ENCODE results near the gene TECR.
"Not testable (repeated sequence)": the region's sequence is repeated elsewhere in the genome, so short reads cannot be mapped to it uniquely, and the experiment has no call there.

TECR gene

DNA sequence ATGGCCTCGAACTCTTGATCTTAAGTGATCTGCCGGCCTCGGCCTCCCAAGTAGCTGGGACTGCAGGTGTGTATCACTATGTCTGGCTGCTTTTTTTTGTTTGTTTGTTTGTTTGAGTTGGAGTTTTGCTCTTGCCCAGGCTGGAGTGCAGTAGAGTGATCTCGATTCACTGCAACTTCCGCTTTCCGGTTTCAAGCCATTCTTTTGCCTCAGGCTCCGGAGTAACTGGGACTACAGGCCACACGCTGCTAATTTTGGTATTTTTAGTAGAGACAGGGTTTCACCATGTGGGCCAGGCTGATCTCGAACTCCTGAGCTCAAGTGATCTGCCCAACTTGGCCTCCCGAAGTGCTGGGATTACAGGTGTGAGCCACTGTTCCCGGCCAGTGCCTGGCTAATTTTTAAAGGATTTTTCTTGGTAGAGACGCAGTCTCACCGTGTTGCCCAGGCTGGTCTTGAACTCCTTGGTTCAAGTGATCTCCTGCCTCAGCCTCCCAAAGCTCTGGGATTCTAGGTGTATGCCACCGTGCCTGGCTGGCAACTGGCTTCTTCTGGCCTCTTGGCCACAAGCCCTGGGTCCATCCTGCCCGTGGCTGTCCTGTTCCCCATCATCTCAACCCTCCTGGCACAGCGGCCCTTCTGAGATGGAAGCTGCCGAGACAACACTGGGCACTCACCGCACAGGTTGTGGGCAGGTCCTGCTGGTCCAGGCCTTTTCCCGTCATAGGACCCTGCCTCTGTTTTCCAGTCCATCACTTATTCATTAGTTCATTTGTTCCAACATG, 11.5 kb downstream of the TECR start:
- DNase-seq, result no peak

DNA sequence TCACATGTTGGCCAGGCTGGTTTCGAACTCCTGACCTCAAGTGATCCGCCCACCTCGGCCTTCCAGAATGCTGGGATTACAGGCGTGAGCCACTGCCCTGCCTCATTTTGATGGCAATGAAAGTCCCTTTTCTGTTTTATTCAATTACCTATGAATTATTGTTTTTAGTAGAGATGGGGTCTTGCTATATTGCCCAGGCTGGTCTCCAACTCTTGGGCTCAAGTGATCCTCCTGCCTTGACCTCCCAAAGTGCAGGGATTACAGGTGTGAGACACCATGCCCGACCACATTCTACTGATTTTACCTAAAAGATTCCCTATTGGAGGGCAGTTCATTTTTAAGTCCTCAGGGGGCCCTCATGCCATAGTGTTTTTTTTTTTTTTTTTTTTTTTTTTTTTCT, 12.6 kb downstream of the TECR start:
- DNase-seq, result not testable (repeated sequence)

DNA sequence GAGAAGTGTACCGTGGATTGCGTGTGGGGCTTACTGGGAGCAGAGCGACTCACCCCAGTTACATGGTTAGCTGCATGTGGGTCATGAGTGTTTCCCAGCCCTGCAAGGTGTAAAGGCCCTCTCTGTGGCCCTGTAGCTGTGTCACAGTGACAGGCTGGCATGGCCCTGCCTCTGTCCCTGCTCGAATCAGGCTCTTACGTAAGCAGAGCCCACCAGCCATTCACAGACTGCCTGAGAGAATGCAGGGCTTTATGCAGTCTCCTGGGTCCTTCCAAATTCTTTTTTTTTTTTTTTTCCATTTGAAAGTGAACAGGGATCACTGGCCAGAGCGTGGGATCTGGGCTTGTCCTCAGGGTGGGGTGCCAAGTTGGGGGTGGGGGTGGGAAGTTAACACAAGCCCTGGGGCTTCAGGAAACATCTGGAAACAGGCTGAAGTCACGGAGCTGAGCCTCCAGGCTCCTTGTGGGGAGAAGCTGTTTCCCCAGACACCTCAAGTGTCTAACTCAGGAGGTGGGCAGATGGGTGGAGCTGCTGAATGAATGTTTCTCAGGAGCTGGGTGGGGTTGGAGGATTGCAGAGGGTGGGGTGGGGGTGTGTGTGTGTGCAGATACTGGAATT, 13.4 kb downstream of the TECR start:
- DNase-seq, result no peak

DNA sequence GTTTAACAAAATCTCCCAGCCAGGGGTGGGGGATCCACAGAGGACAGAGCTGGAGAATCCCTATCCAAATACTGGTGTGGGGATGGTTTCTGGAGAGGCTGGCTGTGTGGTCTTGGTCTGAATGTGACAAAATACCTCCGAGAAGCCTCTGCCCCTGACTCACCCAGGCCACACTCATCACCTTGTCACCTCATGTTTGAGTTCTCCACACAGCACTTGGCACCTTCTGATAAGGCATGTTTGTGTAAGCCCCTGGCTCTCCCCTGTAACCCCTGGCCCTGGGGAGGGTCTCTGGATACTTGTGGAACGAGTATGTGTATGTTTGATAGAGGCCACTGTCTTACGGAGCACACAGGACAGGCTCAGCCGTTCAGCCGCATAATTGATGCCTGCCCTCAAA, 14.7 kb downstream of the TECR start:
- DNase-seq, result no peak

DNA sequence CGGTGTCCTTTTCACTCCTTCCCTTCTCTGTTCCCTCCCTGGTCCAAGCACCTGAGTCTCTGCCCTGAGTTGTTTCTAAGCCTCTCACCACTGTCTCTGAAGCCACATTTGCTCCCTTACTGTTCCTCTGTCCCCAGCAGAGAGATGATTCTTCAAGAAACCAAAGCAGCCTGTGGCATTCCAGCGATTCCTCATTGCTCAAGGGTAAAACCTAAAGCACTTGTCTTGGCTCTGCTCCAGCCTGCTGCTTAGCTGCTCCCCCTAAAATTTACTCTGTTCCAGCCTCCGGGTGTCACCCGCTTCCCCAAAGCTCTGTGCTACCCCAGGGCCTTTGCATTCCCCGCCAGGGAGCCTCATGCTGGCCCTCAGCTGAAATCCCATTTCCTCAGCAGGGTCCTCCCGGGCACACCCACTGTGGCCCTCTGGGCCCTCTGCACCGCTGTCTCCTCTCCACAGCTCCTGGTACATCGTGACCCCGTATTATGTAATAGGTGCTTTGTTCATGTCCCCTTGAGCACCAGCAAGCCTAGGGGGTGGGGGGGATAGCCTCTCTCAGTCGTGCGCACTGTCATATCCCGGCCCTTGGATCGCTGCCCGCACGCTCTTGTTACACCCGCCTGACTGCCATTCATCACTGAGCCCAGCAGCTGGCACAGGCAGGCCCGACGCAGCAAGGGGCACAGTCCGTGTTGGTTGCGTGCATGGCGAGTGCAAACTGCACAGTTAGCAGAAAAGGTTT, 15.8 kb downstream of the TECR start:
- no peak for DNase-seq

DNA sequence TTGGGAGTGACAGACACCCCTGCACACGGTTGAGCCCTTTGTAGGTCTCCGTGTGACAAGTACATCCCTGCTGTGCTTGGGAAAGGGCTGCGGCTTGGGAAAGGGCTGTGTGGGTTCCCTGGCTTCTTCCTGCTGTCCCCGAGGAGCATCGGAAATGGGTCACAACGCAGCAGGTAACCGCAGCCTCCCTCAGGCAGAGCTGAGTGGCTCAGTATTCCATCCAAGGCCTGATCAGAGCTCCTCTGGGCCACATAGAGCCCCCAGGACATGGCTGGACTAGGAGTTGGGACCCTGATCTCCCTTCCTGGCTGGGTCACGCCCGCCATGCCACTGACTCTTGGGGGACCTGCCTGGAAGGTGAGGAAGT, 16.3 kb downstream of the TECR start:
- no peak for DNase-seq

DNA sequence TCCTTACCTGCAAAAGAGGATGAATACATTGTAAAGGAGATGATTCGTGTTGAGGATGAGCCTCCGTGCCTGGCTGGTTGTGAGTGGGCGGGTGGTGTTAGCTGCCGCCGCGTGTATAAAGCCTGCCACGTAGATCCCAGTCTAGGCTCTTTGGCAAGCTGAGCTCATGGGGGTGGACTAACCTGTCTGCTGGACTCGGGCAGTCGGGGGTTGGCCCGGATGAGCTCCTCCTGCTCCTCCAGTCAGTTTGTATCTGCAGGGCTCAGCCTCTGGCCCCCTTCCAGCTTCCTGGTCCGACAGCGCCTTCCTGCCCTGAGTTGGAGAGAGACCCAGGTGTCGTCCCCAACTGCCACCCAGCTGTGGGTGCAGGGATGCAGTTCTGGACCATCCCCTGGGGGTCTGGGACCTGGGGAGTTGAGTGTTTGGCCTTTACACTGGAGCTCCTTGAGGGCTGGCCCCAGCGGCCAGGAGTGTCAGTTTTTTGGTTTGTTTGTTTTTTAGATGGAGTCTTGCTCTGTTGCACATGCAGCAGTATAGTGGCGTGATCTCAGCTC, 20.9 kb downstream of the TECR start:
- no peak for DNase-seq

DNA sequence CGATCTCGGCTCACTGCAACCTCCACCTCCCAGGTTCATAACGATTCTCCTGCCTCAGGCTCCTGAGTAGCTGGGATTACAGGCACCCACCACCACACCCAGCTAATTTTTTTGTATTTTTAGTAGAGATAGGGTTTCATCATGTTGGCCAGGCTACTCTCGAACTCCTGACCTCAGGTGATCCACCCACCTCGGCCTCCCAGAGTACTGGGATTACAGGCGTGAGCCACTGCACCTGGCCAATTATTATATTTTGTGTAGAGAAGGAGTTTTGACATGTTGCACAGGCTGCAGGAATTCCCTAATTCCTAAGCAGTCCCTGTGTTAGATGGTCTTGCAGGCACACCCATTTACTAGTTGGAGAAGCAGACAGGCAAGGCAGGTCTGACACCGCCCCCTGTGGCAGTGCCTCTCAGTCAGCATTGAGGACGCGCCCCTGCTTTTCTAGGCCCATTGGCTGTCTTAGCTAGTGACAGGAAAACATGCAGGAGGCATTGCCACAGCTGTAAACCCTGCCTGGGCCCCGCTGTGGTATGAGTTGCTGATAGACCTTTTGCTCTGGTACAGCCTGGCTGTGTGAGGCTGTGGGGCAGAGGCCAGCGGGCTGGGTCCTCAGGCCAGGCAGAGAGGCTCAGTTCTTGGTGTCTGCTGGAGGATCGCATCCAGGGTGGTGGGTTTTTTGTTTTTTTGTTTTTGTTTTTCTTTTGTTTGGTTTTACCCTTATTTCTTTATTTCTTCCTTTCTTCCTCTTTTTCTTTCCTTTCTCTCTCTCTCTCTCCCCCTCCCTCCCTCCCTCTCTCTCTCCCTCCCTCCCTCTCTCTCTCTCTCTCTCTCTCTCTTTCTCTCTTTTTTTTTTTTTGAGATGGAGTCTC, 22.0 kb downstream of the TECR start:
- peak; percentile 86 for DNase-seq

DNA sequence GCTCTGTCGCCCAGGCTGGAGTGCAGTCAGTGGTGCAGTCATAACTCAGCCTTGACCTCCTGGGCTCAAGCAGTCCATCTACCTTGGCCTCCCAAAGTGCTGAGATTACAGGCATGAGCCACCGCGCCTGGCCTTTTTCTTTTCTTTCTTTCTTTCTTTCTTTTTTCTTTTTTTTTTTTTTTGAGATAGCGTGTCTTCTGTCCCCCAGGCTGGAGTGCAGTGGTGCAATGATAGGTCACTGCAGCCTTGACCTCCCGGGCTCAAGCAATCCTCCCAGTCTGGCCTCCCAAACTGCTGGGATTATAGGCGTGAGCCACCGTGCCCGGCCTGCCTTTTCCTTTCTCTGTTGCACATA, 22.6 kb downstream of the TECR start:
- DNase-seq, result not testable (repeated sequence)

DNA sequence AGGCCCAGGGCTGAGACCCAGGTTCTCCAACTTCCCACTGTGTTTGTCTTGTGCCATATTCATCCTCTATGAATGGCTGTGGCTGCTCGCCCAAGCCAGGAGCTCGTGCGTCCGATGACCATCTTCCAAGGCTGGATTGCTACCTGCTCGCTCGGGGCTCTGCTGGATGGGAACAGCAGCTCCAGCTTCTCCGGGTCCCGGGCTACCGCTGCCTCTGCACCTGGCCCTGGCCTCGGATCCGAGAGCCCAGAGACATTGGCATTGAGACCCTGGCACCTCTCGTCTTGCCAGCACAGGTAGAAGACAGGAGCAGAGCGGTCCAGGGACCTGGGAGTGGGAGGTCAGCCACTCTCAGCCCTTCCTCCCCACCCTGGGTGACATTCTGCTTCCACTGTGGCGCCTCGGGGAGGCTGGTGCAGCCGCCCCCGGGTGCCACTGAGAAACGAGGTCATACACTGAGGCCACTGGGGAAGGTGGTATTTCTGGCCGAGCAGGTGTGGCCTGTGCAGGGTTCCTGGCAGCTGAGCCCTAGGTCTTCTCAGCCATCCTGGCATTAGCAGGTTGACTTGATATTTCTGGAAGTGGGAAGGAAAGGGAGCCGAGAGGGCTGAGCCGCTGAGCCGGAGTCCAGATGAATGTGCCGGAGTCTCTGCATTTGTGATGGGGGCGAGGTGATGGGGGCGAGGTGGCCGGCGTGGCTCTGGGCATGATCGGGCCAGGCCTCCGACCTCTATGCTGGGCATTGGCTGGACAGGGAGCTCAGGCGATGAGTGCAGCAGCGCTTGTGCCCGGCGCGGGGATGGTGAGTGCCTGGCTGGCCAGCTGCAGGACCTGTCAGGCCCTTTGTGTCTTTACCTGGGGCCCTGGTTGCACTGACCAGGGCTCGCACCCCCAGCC, 23.9 kb downstream of the TECR start:
- DNase-seq, result no peak

DNA sequence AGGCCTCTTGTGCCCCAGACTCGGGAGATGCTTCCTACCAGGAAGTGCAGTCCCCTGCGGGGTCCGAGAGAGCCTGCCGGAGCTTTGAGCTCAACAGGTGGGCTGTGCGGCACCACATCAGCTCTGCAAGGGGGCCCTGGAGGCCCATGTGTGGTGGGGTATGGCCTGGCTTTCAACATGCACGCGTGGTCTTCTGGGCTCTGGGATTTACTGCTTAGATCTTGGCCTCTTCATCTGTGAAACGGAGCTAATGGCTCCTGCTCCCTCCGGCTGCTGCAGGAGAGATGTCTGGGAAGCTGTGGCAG, 24.5 kb downstream of the TECR start:
- no peak for DNase-seq

DNA sequence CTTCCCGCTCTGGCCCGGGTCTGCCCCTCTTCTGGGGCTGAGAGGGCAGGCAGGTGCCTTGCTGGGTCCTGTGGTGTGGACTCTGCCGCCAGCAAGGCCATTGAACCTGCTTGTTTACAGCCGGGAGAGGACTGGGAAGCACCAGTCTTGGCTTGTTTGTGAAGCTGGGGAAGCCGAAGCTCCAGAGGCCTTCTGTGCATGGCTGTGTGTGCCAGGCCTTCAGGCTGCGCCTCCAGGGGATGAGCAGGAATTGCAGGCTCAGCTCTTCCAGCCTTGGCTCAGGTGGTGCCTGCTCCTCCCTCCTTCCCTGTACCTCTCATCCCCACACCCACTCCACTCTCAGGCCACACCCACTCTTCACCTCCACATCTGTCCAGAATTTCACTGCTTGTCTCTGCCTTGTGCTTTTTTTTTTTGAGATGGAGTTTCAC, 25.0 kb downstream of the TECR start:
- no peak for DNase-seq

DNA sequence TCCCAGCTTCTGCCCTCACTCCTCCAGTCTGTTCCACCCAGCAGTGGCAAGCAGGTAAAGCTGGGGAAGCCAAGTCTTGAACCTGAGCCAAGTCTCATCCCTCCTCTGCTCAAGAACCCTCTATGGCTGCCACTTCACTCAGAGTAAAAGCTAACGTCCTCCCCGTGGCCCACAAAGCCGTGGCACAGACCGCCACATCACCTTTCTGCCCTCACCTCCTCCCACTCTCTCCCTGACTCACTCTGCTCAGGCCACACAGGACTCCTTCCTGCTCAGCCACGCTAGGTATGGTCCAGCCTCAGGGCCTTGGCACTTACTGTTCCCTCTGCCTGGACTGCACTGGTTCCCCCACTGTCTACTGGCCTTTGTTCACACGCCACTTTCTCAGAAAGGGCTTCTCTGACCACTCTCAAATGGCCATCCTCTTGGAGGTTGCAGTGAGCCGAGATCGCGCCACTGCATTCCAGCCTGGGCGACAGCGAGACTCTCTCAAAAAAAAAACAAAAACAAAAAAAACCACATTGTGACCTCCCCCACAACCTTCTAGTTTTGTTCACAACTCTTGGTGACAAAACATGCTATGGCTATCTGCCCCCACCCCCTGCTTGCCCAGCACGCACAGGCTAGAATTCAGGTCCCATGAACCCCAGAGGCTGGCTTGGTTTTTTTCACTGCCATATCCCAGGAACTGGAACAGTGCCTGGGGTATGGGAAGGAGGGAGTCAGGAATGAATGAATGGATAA, 26.7 kb downstream of the TECR start:
- DNase-seq, result no peak

DNA sequence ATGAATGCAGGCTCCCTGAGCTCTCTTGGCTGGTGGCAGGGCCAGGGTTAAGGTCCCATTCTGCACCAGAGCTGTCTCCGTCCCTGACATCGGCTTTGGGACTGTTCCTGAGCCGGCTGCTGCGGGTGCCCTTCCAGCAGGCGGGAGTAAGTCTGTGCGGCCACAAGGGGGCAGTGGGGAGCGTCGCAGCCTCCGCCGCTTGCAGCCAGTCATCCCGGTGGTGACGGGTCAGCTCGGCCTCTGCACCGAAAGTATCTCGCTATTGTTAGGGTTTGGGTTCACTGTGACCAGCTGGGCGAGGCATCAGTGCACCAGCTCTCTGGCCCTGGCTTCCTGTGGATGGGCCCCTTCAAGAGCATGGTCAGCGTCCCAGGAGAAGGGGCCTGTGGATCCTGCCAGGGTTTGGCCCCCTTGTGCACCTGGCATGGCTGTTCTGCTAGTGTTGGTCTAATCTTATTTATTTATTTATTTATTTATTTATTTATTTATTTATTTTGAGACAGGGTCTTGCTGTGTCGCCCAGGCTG, 27.3 kb downstream of the TECR start:
- DNase-seq, result peak; percentile 74

DNA sequence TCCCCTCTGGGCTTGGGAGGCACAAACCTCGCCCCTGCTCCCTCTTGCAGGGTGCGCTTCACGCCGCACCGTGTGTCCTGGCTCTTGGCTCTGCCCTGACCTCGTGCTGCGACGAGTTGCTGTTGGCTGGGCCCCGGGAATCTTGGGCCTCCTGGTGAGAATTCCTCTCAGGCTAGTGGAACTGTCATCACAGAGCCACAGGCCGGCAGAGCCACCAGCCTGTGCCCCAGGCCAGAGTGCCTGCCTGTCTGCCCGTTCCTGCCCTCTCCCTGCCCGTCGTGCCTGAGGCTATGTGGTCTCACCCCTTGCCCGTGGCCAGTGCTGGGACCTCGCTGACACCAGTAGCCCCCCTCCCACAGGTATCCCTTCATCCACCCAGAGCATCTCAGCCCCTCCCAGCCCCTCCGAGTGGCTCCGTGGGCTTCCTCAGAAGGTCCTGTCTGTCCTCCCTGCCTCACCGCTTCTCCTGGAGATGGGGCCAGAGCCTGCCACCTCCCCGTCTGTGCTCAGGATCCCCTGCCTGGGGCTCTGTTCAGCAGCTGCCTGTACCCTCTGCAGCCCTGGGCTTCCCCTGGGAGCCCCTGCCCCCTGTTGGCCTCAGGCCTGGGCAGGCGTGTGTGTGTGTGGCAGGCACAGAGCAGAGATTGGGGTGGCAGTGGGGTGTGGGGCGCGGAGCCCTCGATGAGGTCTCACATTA, 29.1 kb downstream of the TECR start:
- no peak for DNase-seq

DNA sequence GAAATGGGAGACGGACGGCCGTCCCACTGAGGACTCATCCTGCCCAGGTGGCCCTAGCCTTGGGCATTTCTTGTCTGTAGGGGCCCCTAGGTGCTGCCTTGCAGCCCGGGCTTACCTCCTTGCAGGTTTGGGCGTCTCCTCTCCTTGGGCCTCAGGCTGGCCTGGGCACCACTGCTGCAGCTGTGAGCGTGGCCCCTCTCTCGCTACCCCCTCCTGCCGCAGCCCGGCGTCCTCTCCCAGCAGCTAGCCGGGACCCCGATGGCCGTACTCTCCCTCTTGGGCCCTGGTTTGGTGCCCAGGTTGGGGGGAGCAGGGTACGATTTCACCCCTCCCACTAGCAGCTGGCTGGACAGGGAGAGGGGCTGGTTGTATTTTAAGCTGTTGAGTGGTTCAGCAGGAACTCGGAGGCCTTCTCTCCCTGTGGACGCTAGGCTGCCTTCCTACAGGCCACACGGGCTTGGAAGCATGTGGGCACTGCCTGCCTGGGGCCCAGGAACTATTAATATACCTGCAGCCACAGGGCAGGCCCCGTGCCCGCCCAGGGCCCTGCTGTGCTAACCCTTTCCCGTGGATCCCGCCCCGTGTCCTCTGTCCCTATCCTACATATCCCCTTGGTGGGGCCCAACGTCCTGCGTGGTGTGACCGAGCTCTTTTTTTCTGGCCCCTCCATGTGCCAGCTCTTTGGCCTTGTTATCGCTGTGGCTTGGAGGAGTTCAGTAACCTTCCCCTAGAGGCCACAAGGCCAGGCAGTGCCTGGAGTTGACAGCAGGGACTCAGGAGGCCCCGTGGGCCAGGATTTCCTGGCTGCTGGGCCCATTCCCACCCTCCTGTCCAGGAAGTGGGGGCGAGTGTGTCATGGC, 30.8 kb downstream of the TECR start:
- no peak for DNase-seq

DNA sequence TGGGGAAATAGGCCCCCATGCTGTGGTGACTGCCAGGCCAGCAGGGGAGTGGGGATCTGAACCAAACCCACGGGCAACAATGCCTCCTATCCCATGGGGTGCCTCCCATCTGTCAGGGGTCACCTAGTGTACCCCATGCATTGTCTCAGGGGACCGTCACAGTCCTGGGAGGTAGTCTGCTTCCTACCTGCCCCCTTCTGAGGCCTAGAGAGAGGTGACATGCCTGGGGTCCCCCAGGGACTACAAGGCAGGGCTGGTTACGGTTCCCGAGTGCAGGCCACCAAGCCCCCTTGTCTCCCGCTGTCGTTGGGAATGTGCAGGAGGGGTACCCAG, 31.3 kb downstream of the TECR start:
- no peak for DNase-seq

DNA sequence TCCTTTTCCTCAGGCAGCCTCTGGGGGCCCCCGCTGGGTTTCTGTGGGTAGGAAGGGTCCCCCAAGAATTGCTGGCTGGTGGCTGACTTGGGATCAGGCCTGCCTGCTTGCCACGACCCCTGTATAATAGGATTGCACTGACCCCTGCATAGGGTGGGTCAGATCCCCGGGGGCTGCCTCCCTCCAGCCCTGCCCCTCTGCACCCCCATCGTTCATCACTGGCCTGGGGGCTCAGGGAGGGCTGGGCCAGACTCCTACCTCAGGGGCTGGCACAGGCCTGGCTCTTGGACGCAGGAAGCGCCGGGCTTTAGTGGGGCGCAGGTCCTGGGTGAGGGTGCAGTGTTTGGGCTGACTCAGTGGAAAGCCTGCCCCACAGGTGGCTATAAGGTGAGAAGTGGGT, 31.9 kb downstream of the TECR start:
- DNase-seq, result no peak

DNA sequence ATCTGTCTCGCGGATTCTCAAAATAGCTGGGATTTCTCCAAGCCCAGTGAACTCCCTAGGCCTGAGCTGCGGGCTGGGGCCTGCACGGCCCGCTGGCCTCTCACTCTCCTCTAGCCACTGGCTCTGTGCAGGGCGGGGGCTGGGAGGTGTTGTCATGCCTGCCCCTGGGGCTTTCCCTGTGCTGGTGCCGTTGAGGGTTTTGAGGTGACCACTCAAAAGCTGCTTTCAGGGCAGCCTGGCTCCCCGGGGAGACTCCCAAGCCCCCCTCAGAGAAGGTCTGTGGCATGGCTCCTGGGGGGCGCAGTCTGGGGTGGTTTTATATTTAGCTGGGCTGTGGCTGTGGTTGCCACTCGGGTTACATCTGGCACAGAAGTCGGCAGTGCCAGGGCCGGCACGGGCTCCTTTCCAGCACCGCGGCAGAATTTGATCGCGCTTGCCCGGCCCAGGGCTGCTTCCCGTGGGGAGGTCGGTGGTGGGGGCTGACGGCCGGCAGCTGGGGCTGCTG, 32.5 kb downstream of the TECR start:
- DNase-seq, result peak; percentile 51
